ENCODE results near the gene NIFK.

DNA sequence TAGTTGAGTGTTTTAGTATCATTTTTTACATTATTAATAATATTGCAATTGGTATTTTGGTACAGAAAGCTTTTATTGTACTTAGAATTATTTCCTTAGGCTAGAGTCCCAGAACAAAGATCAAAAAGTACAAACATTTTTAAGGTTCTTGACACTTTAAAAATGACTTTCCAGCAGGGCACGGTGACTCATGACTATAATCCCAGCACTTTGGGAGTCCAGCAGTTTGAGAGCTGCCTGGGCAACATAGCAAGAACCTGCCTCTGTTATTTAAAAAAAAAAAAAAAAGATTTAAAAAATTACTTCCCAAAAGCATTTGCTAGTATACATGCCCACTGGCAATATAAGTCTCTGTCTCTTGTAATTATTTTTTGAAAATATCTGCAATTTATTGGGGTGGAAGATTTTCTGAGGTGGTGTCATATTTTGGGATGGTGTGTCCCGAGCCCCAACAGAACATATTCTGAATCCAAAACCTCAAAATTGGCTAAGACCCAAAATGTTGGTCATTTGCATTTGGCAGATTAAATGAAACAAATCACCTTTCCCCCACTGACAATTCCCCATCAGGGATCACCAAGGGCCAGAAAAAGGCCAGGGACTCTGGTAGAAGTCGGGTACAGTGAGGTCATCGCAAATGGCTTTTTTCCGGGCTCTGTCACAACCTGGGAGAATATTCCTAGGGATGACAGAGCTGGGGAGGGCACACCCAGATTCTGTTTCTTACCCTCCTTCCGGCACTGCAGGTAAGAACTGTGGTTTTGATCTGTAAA, 42.1 kb downstream of the NIFK start:
- TF ChIP-seq CTCF (IDR thresholded peaks at IDR 0.05) (no peak), TCF12 (IDR thresholded peaks at IDR 0.05) (no peak), PBX3 (IDR thresholded peaks at IDR 0.05) (peak; percentile 25; the same call in 1 of the 2 replicates), GABPA (IDR thresholded peaks at IDR 0.05; ENCODE audit: low read depth) (no peak), TEAD4 (IDR thresholded peaks at IDR 0.05; ENCODE audit: borderline replicate concordance, insufficient read depth) (no peak)
